Measurements from ENCODE around the gene RTP1. TPM values are rescaled to one million over a fixed set of nuclear protein-coding genes. Genes with fewer than 3 reads are reported as not detected.

The RTP1 gene
- total and polyA plus RNA-seq, 2 of the 4 experiments (the other 2 are of a cell fraction), result not detected

DNA sequence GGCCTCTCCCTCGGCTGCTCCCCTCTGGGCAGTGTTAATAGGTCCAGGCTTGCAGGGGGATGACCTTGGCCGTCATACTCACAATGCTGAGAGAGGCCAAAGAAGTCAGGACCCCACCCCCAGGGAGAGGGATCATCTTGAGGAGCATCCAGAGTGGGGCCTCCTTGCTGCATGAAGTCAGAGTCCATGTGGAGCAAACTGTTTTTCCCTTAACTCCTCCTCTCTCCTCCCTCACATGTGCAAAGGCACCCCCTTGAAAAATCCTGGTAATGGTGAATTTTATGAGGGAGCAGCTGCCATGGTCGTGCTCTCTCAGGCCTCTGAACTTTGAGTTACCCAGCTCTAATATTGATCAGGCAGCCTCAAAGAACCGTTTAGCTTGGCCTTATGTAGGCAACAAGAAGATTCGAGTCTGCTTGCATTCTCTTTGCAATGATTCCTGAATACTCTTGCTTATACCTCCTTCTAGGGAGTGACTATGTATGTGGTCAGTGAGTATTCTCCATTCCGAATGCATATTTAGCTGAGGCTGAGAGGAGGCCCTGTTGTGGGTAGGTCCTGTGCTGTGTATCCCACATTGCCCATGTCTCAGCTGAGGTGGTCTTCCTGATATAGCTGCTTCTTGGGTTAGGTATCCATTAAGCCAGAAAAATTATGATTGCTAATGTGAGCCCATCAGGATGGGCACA lies 34.9 kb upstream of the RTP1 start:
- intact Hi-C loops (cut with micrococcal nuclease) (no loop called here), dilution Hi-C loops (cut with HindIII; ENCODE audit: low sequenced_read_pairs, unreplicated experiment) (no loop called here), in situ Hi-C loops (cut with MboI; ENCODE audit: low sequenced_read_pairs) (loop anchor here (10.0 kb wide), 1 partner anchor 318 kb away; the partner anchor contains the start of gene ADIPOQ)
- H3K18ac ChIP-seq (ENCODE audit: low read depth, low read length), result no peak overlapping the region
- no peak overlapping the region for H3K14ac ChIP-seq (replicated peaks; ENCODE audit: low read depth, low read length)
- no peak overlapping the region for H2BK15ac ChIP-seq (ENCODE audit: low read depth, low read length)
- 83% methylated on average over 1 of the region's 6 CpGs; no CpG with 5 or more reads in 1 of the 2 experiments for WGBS, 2 experiments (ENCODE audit: extremely low coverage in 2 of 2, insufficient read length in 1 of 2)
- peaks cover 9% of the 10 kb centered on the region for H3K9me3 ChIP-seq (ENCODE audit: control insufficient read depth, insufficient read depth, low read length)
- H4K91ac ChIP-seq (ENCODE audit: insufficient read depth, low read depth, low read length), result no peak overlapping the region
- H3K9ac ChIP-seq (ENCODE audit: low read depth, low read length), result no peak overlapping the region
- H4K8ac ChIP-seq (ENCODE audit: low read depth in 2 of 2, low read length in 2 of 2), result no peak overlapping the region
- H3K4ac ChIP-seq (ENCODE audit: low read depth, low read length), result no peak overlapping the region
- H2BK120ac ChIP-seq (ENCODE audit: low read depth, low read length), result no peak overlapping the region
- H2BK5ac ChIP-seq (ENCODE audit: low read depth, low read length, poor library complexity, severe bottlenecking), result no peak overlapping the region
- H2BK20ac ChIP-seq (ENCODE audit: low read depth, low read length), result no peak overlapping the region
- ChIA-PET CTCF (interaction anchor here (0.5 to 1.0 kb wide), 3 partner anchors 23 to 313 kb away, joined by 3 to 4 read pairs (median 3); partner anchors contain the start of gene RPL39L), POLR2A (ENCODE audit: unreplicated experiment) (no interaction called here)
- no peak overlapping the region for H3K27ac ChIP-seq (ENCODE audit: insufficient read depth, low read length)
- BruUV-seq (replicated peaks), result no TSS peak
- no peak for DNase-seq
- no peaks in the 10 kb centered on the region for H3K79me1 ChIP-seq (ENCODE audit: low read depth in 1 of 2, low read length in 2 of 2)
- no peak for ATAC-seq (ENCODE audit: low read depth)
- H2AFZ ChIP-seq (replicated peaks; ENCODE audit: low read length, poor library complexity), result no peak overlapping the region
- H2AK5ac ChIP-seq (ENCODE audit: low read depth, low read length), result no peak overlapping the region
- no peak overlapping the region for H2AK9ac ChIP-seq (replicated peaks; ENCODE audit: low read depth, low read length, poor library complexity)
- H3K36me3 ChIP-seq (ENCODE audit: control insufficient read depth, insufficient read depth, low read length), result no peaks in the 10 kb centered on the region
- TF ChIP-seq MAFK (IDR thresholded peaks at IDR 0.05; ENCODE audit: low read depth, low read length) (no peak), POLR2A (IDR thresholded peaks at IDR 0.05; ENCODE audit: low read depth, low read length) (no peak), NFE2L2 (IDR thresholded peaks at IDR 0.05; ENCODE audit: low read depth, low read length) (no peak), SMC3 (IDR thresholded peaks at IDR 0.05; ENCODE audit: low read depth, low read length) (no peak), MXI1 (IDR thresholded peaks at IDR 0.05; ENCODE audit: borderline replicate concordance, low read depth, low read length) (no peak), RCOR1 (IDR thresholded peaks at IDR 0.05; ENCODE audit: insufficient replicate concordance, low read length) (no peak), MAZ (IDR thresholded peaks at IDR 0.05; ENCODE audit: borderline replicate concordance, low read depth, low read length) (no peak), BHLHE40 (IDR thresholded peaks at IDR 0.05; ENCODE audit: low read depth, low read length) (no peak), CHD1 (IDR thresholded peaks at IDR 0.05; ENCODE audit: low read depth, low read length) (no peak), FOS (IDR thresholded peaks at IDR 0.05; ENCODE audit: low read depth, low read length) (no peak), CEBPB (IDR thresholded peaks at IDR 0.05; ENCODE audit: low read depth, low read length) (no peak), RFX5 (IDR thresholded peaks at IDR 0.05; ENCODE audit: low read depth, low read length) (no peak), RAD21 (IDR thresholded peaks at IDR 0.05; ENCODE audit: low read length) (no peak)
- TF ChIP-seq, protein P1, sequence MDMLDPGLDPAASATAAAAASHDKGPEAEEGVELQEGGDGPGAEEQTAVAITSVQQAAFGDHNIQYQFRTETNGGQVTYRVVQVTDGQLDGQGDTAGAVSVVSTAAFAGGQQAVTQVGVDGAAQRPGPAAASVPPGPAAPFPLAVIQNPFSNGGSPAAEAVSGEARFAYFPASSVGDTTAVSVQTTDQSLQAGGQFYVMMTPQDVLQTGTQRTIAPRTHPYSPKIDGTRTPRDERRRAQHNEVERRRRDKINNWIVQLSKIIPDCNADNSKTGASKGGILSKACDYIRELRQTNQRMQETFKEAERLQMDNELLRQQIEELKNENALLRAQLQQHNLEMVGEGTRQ (IDR thresholded peaks at IDR 0.05; ENCODE audit: low read depth, low read length), result no peak
- TF ChIP-seq, protein P2, sequence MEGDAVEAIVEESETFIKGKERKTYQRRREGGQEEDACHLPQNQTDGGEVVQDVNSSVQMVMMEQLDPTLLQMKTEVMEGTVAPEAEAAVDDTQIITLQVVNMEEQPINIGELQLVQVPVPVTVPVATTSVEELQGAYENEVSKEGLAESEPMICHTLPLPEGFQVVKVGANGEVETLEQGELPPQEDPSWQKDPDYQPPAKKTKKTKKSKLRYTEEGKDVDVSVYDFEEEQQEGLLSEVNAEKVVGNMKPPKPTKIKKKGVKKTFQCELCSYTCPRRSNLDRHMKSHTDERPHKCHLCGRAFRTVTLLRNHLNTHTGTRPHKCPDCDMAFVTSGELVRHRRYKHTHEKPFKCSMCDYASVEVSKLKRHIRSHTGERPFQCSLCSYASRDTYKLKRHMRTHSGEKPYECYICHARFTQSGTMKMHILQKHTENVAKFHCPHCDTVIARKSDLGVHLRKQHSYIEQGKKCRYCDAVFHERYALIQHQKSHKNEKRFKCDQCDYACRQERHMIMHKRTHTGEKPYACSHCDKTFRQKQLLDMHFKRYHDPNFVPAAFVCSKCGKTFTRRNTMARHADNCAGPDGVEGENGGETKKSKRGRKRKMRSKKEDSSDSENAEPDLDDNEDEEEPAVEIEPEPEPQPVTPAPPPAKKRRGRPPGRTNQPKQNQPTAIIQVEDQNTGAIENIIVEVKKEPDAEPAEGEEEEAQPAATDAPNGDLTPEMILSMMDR (conservative IDR thresholded peaks at IDR 0.05; ENCODE audit: low read depth, low read length), result no peak
- TF ChIP-seq, protein P3, sequence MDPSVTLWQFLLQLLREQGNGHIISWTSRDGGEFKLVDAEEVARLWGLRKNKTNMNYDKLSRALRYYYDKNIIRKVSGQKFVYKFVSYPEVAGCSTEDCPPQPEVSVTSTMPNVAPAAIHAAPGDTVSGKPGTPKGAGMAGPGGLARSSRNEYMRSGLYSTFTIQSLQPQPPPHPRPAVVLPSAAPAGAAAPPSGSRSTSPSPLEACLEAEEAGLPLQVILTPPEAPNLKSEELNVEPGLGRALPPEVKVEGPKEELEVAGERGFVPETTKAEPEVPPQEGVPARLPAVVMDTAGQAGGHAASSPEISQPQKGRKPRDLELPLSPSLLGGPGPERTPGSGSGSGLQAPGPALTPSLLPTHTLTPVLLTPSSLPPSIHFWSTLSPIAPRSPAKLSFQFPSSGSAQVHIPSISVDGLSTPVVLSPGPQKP (IDR thresholded peaks at IDR 0.05; ENCODE audit: borderline replicate concordance, low read depth, low read length), result no peak
- H3K4me1 ChIP-seq (ENCODE audit: control insufficient read depth, insufficient read depth, low read length), result no peaks in the 10 kb centered on the region
- H3K4me3 ChIP-seq (ENCODE audit: insufficient read depth, low read depth, low read length), result no peak overlapping the region
- H4K5ac ChIP-seq (ENCODE audit: low read depth, low read length), result no peak overlapping the region
- H3K27me3 ChIP-seq (ENCODE audit: control insufficient read depth, insufficient read depth, low read length), result peaks cover 31% of the 10 kb centered on the region
- H4K20me1 ChIP-seq (ENCODE audit: insufficient read depth, low read length), result no peaks in the 10 kb centered on the region
- H3K56ac ChIP-seq (ENCODE audit: extremely low read depth, insufficient read depth, low read length), result no peak overlapping the region
- no peak overlapping the region for H3K4me2 ChIP-seq (ENCODE audit: low read depth, low read length)
- H3K23ac ChIP-seq (ENCODE audit: low read depth, low read length), result no peak overlapping the region
- no peaks in the 10 kb centered on the region for H3K9me1 ChIP-seq (ENCODE audit: insufficient read depth, low read length)

Measured in IMR-90 (cell line).